ENCODE data around the gene GNPTG. TPM values are rescaled to one million over a fixed set of nuclear protein-coding genes. Genes with fewer than 3 reads are reported as not detected.

The GNPTG gene
- total and polyA plus RNA-seq, 8 donors, result 30.0 to 87.9 (median 41.5) TPM

DNA sequence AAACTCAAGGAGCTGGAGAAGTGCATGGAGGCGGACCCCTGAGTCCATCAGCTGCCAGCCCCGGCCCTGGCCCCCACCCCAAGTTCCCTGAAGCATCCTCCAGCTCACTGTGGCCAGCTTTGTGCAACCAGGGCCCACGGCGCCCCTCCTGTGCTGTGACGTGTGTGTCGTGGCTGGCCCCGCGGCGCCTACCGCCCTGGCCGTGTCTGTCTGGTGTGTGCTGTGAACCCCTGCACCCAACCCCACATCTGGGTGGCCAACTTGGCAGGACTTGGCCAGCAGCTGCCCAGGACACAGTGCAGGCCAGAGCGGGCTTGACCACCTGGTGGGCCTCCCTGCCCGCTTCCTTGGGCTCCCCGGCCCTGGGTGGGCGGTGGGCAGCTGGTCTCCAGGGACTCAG is 3.3 kb upstream of the GNPTG start:
- peaks cover 20 to 34% (median 33%) of the 10 kb centered on the region in 4 donors for H3K36me3 ChIP-seq
- H3K27me3 ChIP-seq, result no peaks in the 10 kb centered on the region
- no peak for TF ChIP-seq CTCF (IDR thresholded peaks at IDR 0.05)
- no peak for TF ChIP-seq EP300 (IDR thresholded peaks at IDR 0.05)
- TF ChIP-seq POLR2A (IDR thresholded peaks at IDR 0.05), result no peak
- no peak for TF ChIP-seq POLR2AphosphoS5 (IDR thresholded peaks at IDR 0.05)
- no peaks in the 10 kb centered on the region for H3K9me3 ChIP-seq
- WGBS, 5 donors, result 92 to 96% (median 94%) methylated on average over 10 to 15 of the region's 15 CpGs; no CpG with 5 or more reads in 1 of the 5 donors
- no peak overlapping the region for H3K27ac ChIP-seq
- no peak overlapping the region for H3K4me3 ChIP-seq
- DNase-seq, result no peak
- peaks cover 18 to 41% (median 38%) of the 10 kb centered on the region in 4 donors for H3K4me1 ChIP-seq
- intact Hi-C loops (cut with DNase I; ENCODE audit: low total_unique reads), result no loop called here

DNA sequence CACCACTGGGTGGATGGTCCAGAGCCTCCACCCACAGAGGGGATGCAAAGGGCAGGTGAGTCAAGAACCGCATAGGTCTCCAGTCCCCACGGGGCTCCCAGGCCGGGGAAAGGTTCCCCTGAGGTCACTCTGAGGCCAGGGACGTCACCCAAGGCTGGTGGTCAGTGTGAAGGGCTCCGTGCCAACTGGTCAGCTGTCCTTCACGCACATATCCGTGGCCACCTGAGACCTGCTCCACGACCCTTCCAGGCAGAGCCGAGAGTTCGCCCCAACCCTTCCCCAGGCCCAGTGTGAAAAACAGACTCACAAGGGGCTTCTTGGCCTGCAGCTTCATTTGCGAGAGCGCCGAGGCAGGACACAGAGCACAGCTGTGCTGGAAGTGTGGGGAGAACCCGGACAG is 2.8 kb upstream of the GNPTG start:
- intact Hi-C loops (cut with DNase I; ENCODE audit: low total_unique reads), result no loop called here
- Histone ChIP-seq H3K27me3 (no peaks in the 10 kb centered on the region), H3K27ac (no peak overlapping the region), H3K36me3 (peaks cover 20 to 34% (median 33%) of the 10 kb centered on the region in 4 donors), H3K4me3 (no peak overlapping the region), H3K4me1 (peaks cover 18 to 41% (median 39%) of the 10 kb centered on the region in 4 donors), H3K9me3 (no peaks in the 10 kb centered on the region)
- no peak for DNase-seq
- TF ChIP-seq POLR2AphosphoS5 (IDR thresholded peaks at IDR 0.05), result no peak
- TF ChIP-seq POLR2A (IDR thresholded peaks at IDR 0.05), result no peak
- no peak for TF ChIP-seq CTCF (IDR thresholded peaks at IDR 0.05)
- TF ChIP-seq EP300 (IDR thresholded peaks at IDR 0.05), result no peak
- 79 to 91% (median 87%) methylated on average over 11 to 14 of the region's 14 CpGs for WGBS, 5 donors

DNA sequence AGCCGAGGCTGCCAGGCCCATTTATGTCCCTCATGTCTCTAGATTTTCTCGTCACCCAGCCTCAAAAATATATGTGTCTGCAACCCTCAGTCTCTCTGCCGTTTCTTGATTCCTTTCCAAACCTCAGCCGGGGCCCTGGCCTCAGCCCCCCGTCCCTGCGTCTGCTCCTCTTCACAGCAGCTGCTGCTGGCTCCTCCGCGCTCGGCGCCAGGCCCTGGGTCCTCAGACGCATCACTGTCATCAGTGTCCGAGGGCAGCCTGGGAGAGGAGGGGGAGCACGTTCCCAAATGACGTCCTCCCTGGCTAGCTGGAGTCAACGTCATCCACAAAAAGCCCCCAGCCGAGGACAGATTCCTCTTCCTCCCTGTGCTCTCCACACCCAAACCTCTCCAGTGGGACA is 2.4 kb upstream of the GNPTG start:
- H3K4me1 ChIP-seq, result peaks cover 18 to 42% (median 40%) of the 10 kb centered on the region in 4 donors
- 85 to 89% (median 86%) methylated on average over 16 of the region's 16 CpGs for WGBS, 5 donors
- H3K9me3 ChIP-seq, result no peaks in the 10 kb centered on the region
- no peak overlapping the region for H3K27ac ChIP-seq
- DNase-seq, result no peak
- H3K27me3 ChIP-seq, result no peaks in the 10 kb centered on the region
- intact Hi-C loops (cut with DNase I; ENCODE audit: low total_unique reads), result no loop called here
- no peak overlapping the region for H3K4me3 ChIP-seq
- no peak for TF ChIP-seq POLR2A (IDR thresholded peaks at IDR 0.05)
- no peak for TF ChIP-seq CTCF (IDR thresholded peaks at IDR 0.05)
- TF ChIP-seq POLR2AphosphoS5 (IDR thresholded peaks at IDR 0.05), result no peak
- no peak for TF ChIP-seq EP300 (IDR thresholded peaks at IDR 0.05)
- peaks cover 20 to 34% (median 33%) of the 10 kb centered on the region in 4 donors for H3K36me3 ChIP-seq

DNA sequence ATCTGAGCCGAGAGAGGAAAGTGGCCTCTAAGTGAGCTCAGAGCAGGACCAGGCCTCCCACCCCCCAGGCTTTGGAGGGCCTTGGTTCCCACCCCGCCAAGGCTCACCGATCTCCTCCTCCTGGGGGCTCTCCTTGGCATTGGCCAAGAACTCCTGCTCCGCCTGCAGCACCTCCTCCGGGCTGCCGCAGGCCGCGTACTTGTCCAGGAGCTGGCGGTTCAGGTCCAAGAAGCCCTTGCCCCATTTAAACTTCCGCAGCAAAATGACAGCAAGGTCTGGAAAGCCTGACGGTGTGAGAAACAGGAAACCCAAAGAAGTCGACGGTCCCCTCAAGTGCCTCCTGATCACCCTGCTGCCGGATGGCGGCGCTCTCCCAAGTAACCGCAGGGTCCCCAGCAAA is 1.8 kb upstream of the GNPTG start:
- intact Hi-C loops (cut with DNase I; ENCODE audit: low total_unique reads), result no loop called here
- no peak for DNase-seq
- Histone ChIP-seq H3K4me1 (peaks cover 18 to 48% (median 44%) of the 10 kb centered on the region in 4 donors), H3K4me3 (peak overlapping the region in 1 of 4 donors; percentile 100), H3K36me3 (peaks cover 20 to 34% (median 33%) of the 10 kb centered on the region in 4 donors), H3K27ac (no peak overlapping the region), H3K9me3 (no peaks in the 10 kb centered on the region), H3K27me3 (no peaks in the 10 kb centered on the region)
- WGBS, 5 donors, result 93 to 95% (median 94%) methylated on average over 17 of the region's 17 CpGs
- TF ChIP-seq CTCF (IDR thresholded peaks at IDR 0.05), result no peak
- no peak for TF ChIP-seq POLR2A (IDR thresholded peaks at IDR 0.05)
- TF ChIP-seq POLR2AphosphoS5 (IDR thresholded peaks at IDR 0.05), result no peak
- no peak for TF ChIP-seq EP300 (IDR thresholded peaks at IDR 0.05)
